K562 (cell line): ENCODE data around the gene FABP2. TPM values are rescaled to one million over a fixed set of nuclear protein-coding genes. Genes with fewer than 3 reads are reported as not detected.

ENCODE experiments used
- CHD1 ChIP-seq: fragments of 200-600 bp; sonication (generic); IDR thresholded peaks from one replicate; pipeline ENCODE4 v1.6.1; 2012; ENCODE audit warnings: mild to moderate bottlenecking, moderate library complexity, low read length, inconsistent platforms
- COPS2 ChIP-seq: fragments of 450-650 bp; conservative IDR thresholded peaks from 2 replicates; pipeline ENCODE4 v1.6.1; 2016; ENCODE audit warnings: mild to moderate bottlenecking, moderate library complexity
- MECOM ChIP-seq: fragments of 250-450 bp; sonication (Bioruptor Pico); IDR thresholded peaks from 2 replicates; pipeline ENCODE4 v1.8.0; 2022; ENCODE audit warnings: inconsistent platforms
- MTA1 ChIP-seq: fragments of 450-650 bp; IDR thresholded peaks from 2 replicates; pipeline ENCODE4 v1.6.1; 2017; ENCODE audit warnings: borderline replicate concordance
- NFATC3 ChIP-seq: fragments of 450-650 bp; IDR thresholded peaks from 2 replicates; pipeline ENCODE4 v1.6.1; 2017; ENCODE audit warnings: mild to moderate bottlenecking
- polyA plus RNA-seq, 8 experiments: library from polyadenylated mRNA; depleted of rRNA in 4 of 8; stranded (reverse) in 5 of 8; unstranded in 3 of 8; fragments of >200 nt; fragmentation: Nextera tagmentation in 2 of 8; fragmentation: Illumina TruSeq in 1 of 8; extraction: Ambion mirVana in 2 of 8; extraction: Trizol in 1 of 8; gene quantifications; 2 replicates each; pipeline versions ENCODE4 v1.2.1 to v1.2.3, GENCODE V29; 2011 to 2014; ENCODE audit warnings: inconsistent platforms in 1 of 8, missing spikeins in 1 of 8
- total RNA-seq, 7 experiments: library from RNA; depleted of rRNA in 6 of 7; stranded (reverse); fragments of >200 nt in 6 of 7; fragmentation: Illumina TruSeq in 2 of 7; extraction: Trizol in 2 of 7; gene quantifications; 2 replicates each; pipeline versions ENCODE4 v1.2.1 to v1.2.3, GENCODE V29; 2011 to 2021; ENCODE audit warnings: low replicate concordance in 1 of 7
- TF ChIP-seq, protein P1 (sequence below): fragments of 450-650 bp; formaldehyde crosslinking; conservative IDR thresholded peaks from 2 replicates; pipeline ENCODE4 v1.4.0; 2022; ENCODE audit warnings: mild to moderate bottlenecking, missing genetic modification characterization
- TF ChIP-seq, protein P2 (sequence below), 2 experiments: fragments of 450-650 bp; formaldehyde crosslinking in 1 of 2; IDR thresholded peaks; 2 replicates each; pipeline versions ENCODE4 v1.4.0 to v1.6.1; 2014 to 2020; ENCODE audit warnings: mild to moderate bottlenecking in 2 of 2, borderline replicate concordance in 1 of 2, low read depth in 1 of 2
- TF ChIP-seq, protein P3 (sequence below): fragments of 250-450 bp; sonication (Bioruptor Pico); IDR thresholded peaks from 2 replicates; pipeline ENCODE4 v1.8.0; 2021; ENCODE audit warnings: moderate library complexity, mild to moderate bottlenecking, inconsistent platforms

The FABP2 gene
- total and polyA plus RNA-seq, 9 of the 15 experiments (the other 6 are each of a cell fraction or from before 2014, with no cell fraction given), result not detected

DNA sequence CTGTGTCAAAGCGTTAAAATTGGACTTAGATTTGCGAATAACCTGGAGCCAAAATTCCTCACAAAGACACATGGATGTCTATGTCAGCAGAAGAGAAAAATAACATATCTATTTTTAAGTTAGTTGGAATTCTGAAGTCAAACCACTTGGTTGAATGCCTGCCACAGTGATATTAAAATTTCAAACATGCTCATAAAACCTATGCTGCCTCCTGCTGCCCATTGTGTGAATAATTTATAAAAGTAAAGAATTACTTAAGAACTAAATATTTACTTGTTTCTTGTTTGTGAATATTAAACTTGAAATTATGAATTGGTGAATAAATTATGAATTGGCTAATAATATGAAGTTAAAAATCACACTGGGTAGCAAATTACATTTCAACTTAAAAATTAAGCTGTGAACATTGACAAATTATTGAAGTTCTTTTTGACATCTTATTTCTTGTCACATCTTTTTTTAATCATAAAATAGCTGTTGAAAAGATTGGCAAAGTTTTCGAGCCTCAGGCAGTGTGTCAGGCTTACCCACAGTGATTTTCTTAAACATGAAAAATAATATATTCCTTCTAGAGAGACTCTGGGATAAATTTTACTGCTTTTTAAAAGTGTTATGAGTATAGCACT, 35.4 kb downstream of the FABP2 start (continued):
- no peak for TF ChIP-seq CHD1
- no peak for TF ChIP-seq MECOM (CRISPR knock-in tag)
- TF ChIP-seq, protein P1, sequence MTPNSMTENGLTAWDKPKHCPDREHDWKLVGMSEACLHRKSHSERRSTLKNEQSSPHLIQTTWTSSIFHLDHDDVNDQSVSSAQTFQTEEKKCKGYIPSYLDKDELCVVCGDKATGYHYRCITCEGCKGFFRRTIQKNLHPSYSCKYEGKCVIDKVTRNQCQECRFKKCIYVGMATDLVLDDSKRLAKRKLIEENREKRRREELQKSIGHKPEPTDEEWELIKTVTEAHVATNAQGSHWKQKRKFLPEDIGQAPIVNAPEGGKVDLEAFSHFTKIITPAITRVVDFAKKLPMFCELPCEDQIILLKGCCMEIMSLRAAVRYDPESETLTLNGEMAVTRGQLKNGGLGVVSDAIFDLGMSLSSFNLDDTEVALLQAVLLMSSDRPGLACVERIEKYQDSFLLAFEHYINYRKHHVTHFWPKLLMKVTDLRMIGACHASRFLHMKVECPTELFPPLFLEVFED, result no peak
- TF ChIP-seq, protein P2, sequence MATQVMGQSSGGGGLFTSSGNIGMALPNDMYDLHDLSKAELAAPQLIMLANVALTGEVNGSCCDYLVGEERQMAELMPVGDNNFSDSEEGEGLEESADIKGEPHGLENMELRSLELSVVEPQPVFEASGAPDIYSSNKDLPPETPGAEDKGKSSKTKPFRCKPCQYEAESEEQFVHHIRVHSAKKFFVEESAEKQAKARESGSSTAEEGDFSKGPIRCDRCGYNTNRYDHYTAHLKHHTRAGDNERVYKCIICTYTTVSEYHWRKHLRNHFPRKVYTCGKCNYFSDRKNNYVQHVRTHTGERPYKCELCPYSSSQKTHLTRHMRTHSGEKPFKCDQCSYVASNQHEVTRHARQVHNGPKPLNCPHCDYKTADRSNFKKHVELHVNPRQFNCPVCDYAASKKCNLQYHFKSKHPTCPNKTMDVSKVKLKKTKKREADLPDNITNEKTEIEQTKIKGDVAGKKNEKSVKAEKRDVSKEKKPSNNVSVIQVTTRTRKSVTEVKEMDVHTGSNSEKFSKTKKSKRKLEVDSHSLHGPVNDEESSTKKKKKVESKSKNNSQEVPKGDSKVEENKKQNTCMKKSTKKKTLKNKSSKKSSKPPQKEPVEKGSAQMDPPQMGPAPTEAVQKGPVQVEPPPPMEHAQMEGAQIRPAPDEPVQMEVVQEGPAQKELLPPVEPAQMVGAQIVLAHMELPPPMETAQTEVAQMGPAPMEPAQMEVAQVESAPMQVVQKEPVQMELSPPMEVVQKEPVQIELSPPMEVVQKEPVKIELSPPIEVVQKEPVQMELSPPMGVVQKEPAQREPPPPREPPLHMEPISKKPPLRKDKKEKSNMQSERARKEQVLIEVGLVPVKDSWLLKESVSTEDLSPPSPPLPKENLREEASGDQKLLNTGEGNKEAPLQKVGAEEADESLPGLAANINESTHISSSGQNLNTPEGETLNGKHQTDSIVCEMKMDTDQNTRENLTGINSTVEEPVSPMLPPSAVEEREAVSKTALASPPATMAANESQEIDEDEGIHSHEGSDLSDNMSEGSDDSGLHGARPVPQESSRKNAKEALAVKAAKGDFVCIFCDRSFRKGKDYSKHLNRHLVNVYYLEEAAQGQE (IDR thresholded peaks at IDR 0.05; ENCODE audit: borderline replicate concordance), result peak; percentile 74; the same call in 1 of the 2 replicates
- TF ChIP-seq, protein P2 (CRISPR knock-in tag; IDR thresholded peaks at IDR 0.05; ENCODE audit: low read depth), result no peak
- no peak for TF ChIP-seq COPS2
- TF ChIP-seq, protein P3, sequence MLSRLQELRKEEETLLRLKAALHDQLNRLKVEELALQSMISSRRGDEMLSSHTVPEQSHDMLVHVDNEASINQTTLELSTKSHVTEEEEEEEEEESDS (CRISPR knock-in tag), result no peak
- TF ChIP-seq NFATC3, result no peak
- TF ChIP-seq MTA1, result no peak
